Activated B cell treated with CpG ODN at 0.5 μM for 24 hours (primary cell): ENCODE results near the gene SH3PXD2A. TPM values are rescaled to one million over a fixed set of nuclear protein-coding genes. Genes with fewer than 3 reads are reported as not detected.
A peak's percentile ranks its signal among the peaks of the same experiment; 100 is the strongest.
"Not testable (repeated sequence)": the region's sequence is repeated elsewhere in the genome, so short reads cannot be mapped to it uniquely, and the experiment has no call there.

Experiments
- ATAC-seq: fragments of 200-7000 bp; cut with Tn5 transposase; one replicate; pipeline ENCODE4 v1.10.0; 2021; ENCODE audit warnings: low read depth, mild to moderate bottlenecking, moderate library complexity
- CTCF ChIA-PET: fragments of 350-600 bp; sonication (Branson Sonifier 250); formaldehyde crosslinking; loops from one replicate; lab custom pipeline; 2021; ENCODE audit warnings: antibody characterized with exemption; lab: Charles Lee
- POLR2A ChIA-PET: fragments of 350-600 bp; sonication (Branson Sonifier 250); formaldehyde crosslinking; loops from one replicate; lab custom pipeline; 2021; ENCODE audit warnings: antibody characterized with exemption; lab: Charles Lee
- DNase-seq: peaks from one replicate; pipeline ENCODE4 v3.0.0; 2022
- H3K27ac Mint-ChIP-seq: one replicate; pipeline ENCODE4 v1.8.0; 2020; ENCODE audit warnings: mixed read lengths
- H3K27me3 Mint-ChIP-seq: one replicate; pipeline ENCODE4 v1.8.0; 2021; ENCODE audit warnings: mixed read lengths
- H3K36me3 Mint-ChIP-seq: one replicate; pipeline ENCODE4 v1.8.0; 2021; ENCODE audit warnings: low read depth, mixed read lengths
- H3K4me1 Mint-ChIP-seq: one replicate; pipeline ENCODE4 v1.8.0; 2021; ENCODE audit warnings: mixed read lengths
- H3K4me3 Mint-ChIP-seq: one replicate; pipeline ENCODE4 v1.8.0; 2020; ENCODE audit warnings: mild to moderate bottlenecking, mixed read lengths
- H3K9me3 Mint-ChIP-seq: one replicate; pipeline ENCODE4 v1.8.0; 2020; ENCODE audit warnings: mixed read lengths
- CTCF ChIP-seq: fragments of 200-600 bp; IDR thresholded peaks from one replicate; pipeline ENCODE4 v1.8.0; 2022; ENCODE audit warnings: antibody characterized with exemption, mild to moderate bottlenecking
- intact Hi-C: fragments of 100-400 bp; cut with micrococcal nuclease; formaldehyde crosslinking; loops from one replicate; pipeline ENCODE4 v1.15.1; 2024
- total RNA-seq: library from RNA; stranded (reverse); gene quantifications from 2 replicates; pipeline ENCODE4 v1.2.3, GENCODE V29; 2022

Gene SH3PXD2A
- total RNA-seq, 1 donor from 2014 or later = 18.2 TPM

- DNase-seq = no peak
- intact Hi-C loops = no loop called here
- Mint-ChIP-seq H3K27ac (no peak overlapping the region), H3K36me3 (no peaks in the 10 kb centered on the region), H3K4me1 (no peaks in the 10 kb centered on the region), H3K4me3 (no peak overlapping the region), H3K27me3 (peaks cover 35% of the 10 kb centered on the region), H3K9me3 (no peaks in the 10 kb centered on the region)
- no peak for TF ChIP-seq CTCF
- POLR2A ChIA-PET = no interaction called here
- ATAC-seq = no peak
- CTCF ChIA-PET = interaction anchor here (1.3 kb wide), 1 partner anchor 9 kb away, joined by 3 read pairs; no protein-coding TSS in a partner anchor
Observed at GRCh38 chr10:103780242-103781149, 74.9 kb downstream of the SH3PXD2A start.

- no peak for DNase-seq
- no peak for TF ChIP-seq CTCF
Observed at GRCh38 chr10:103778358-103779139, 76.8 kb downstream of the SH3PXD2A start.

GRCh38 chr10:103776878-103777591 lies 78.3 kb downstream of the SH3PXD2A start:
- peaks cover 13% of the 10 kb centered on the region for H3K27me3 Mint-ChIP-seq
- H3K9me3 Mint-ChIP-seq = peaks cover 6% of the 10 kb centered on the region
- intact Hi-C loops = loop anchor here (10.0 kb wide), 1 partner anchor 78 kb away; the partner anchor contains the start of gene SH3PXD2A
- no peak for ATAC-seq
- H3K36me3 Mint-ChIP-seq = peaks cover 2% of the 10 kb centered on the region
- H3K4me3 Mint-ChIP-seq = no peak overlapping the region
- no peak for TF ChIP-seq CTCF
- POLR2A ChIA-PET = no interaction called here
- CTCF ChIA-PET = no interaction called here
- DNase-seq = no peak
- peaks cover 10% of the 10 kb centered on the region for H3K4me1 Mint-ChIP-seq
- H3K27ac Mint-ChIP-seq = no peak overlapping the region

More at GRCh38 chr10:103778358-103779139, 76.8 kb downstream of the SH3PXD2A start:
- Mint-ChIP-seq H3K4me3 (no peak overlapping the region), H3K4me1 (no peaks in the 10 kb centered on the region), H3K27me3 (peaks cover 22% of the 10 kb centered on the region), H3K27ac (no peak overlapping the region), H3K9me3 (peaks cover 6% of the 10 kb centered on the region), H3K36me3 (no peaks in the 10 kb centered on the region)
- ChIA-PET CTCF (no interaction called here), POLR2A (no interaction called here)
- intact Hi-C loops = loop anchor here (10.0 kb wide), 1 partner anchor 76 kb away; the partner anchor contains the start of gene SH3PXD2A
- ATAC-seq = no peak

- Mint-ChIP-seq H3K36me3 (peaks cover 2% of the 10 kb centered on the region), H3K27me3 (peaks cover 10% of the 10 kb centered on the region), H3K9me3 (peaks cover 6% of the 10 kb centered on the region), H3K4me1 (peaks cover 21% of the 10 kb centered on the region), H3K4me3 (no peak overlapping the region), H3K27ac (no peak overlapping the region)
- DNase-seq (no peak), ATAC-seq (no peak)
- CTCF ChIA-PET = no interaction called here
- intact Hi-C loops = loop anchor here (10.0 kb wide), 1 partner anchor 79 kb away; the partner anchor contains the start of gene SH3PXD2A
- no peak for TF ChIP-seq CTCF
- POLR2A ChIA-PET = no interaction called here
Observed at GRCh38 chr10:103775776-103776175, 79.6 kb downstream of the SH3PXD2A start.

GRCh38 chr10:103772846-103773245 lies 82.5 kb downstream of the SH3PXD2A start:
- POLR2A ChIA-PET = interaction anchor here (0.6 kb wide), 1 partner anchor 327 kb away, joined by 4 read pairs; no protein-coding TSS in a partner anchor

More at GRCh38 chr10:103772846-103773245, 82.5 kb downstream of the SH3PXD2A start:
- H3K4me1 Mint-ChIP-seq = peaks cover 47% of the 10 kb centered on the region
- H3K9me3 Mint-ChIP-seq, H3K36me3 Mint-ChIP-seq, DNase-seq, H3K27ac Mint-ChIP-seq, CTCF ChIA-PET, ATAC-seq, H3K27me3 Mint-ChIP-seq: not testable (repeated sequence)
- H3K4me3 Mint-ChIP-seq = peak overlapping the region; percentile 90
- intact Hi-C loops = loop anchor here (2.0 to 10.0 kb wide), 2 partner anchors 80 to 82 kb away; partner anchors contain the start of gene SH3PXD2A
